ENCODE results near the gene TOR4A. TPM values are rescaled to one million over a fixed set of nuclear protein-coding genes. Genes with fewer than 3 reads are reported as not detected.

The TOR4A gene
- total RNA-seq, 2 experiments from 2014 or later: 11.7 to 22.3 TPM

GRCh38 chr9:137312852-137313325, 35.4 kb downstream of the TOR4A start:
- no TSS peak for BruUV-seq (replicated peaks)
- H3K4me2 ChIP-seq (ENCODE audit: low read length): no peak overlapping the region

GRCh38 chr9:137313326-137313936, 35.9 kb downstream of the TOR4A start:
- no peaks in the 10 kb centered on the region for H4K20me1 ChIP-seq (ENCODE audit: insufficient read depth, low read length)
- DNase-seq (ENCODE audit: low spot score): no peak
- H3K36me3 ChIP-seq (ENCODE audit: insufficient read depth, low read length): no peaks in the 10 kb centered on the region
- H2AFZ ChIP-seq (ENCODE audit: low read length): no peak overlapping the region
- H3K9me2 ChIP-seq (ENCODE audit: insufficient read depth, low read length): no peaks in the 10 kb centered on the region
- no TSS peak for BruUV-seq (replicated peaks)
- TF ChIP-seq EZH2phosphoT487 (IDR thresholded peaks at IDR 0.05; ENCODE audit: borderline replicate concordance, low read depth, low read length) (no peak), CTCF (conservative IDR thresholded peaks at IDR 0.05; ENCODE audit: low read length) (no peak)
- H3K4me3 ChIP-seq (ENCODE audit: low read depth, low read length, poor library complexity, severe bottlenecking): no peak overlapping the region
- H3K27ac ChIP-seq (ENCODE audit: low read depth, low read length, poor library complexity, severe bottlenecking): no peak overlapping the region
- intact Hi-C loops (cut with micrococcal nuclease; ENCODE audit: unreplicated experiment): no loop called here
- no peaks in the 10 kb centered on the region for H3K79me2 ChIP-seq (ENCODE audit: insufficient read depth, low read depth, low read length)
- POLR2A ChIA-PET: no interaction called here
- no peaks in the 10 kb centered on the region for H3K9me3 ChIP-seq (ENCODE audit: low read length)
- H3K4me1 ChIP-seq (ENCODE audit: insufficient read depth, low read length, poor library complexity, severe bottlenecking): peaks cover 20% of the 10 kb centered on the region
- H3K4me2 ChIP-seq (ENCODE audit: low read length): no peak overlapping the region
- CTCF ChIA-PET (ENCODE audit: unreplicated experiment): no interaction called here

More at GRCh38 chr9:137312852-137313325, 35.4 kb downstream of the TOR4A start:
- POLR2A ChIA-PET: no interaction called here
- Histone ChIP-seq H3K9me2 (ENCODE audit: insufficient read depth, low read length) (no peaks in the 10 kb centered on the region), H3K4me3 (ENCODE audit: low read depth, low read length, poor library complexity, severe bottlenecking) (no peak overlapping the region), H3K27ac (ENCODE audit: low read depth, low read length, poor library complexity, severe bottlenecking) (no peak overlapping the region), H3K9me3 (ENCODE audit: low read length) (no peaks in the 10 kb centered on the region), H3K36me3 (ENCODE audit: insufficient read depth, low read length) (no peaks in the 10 kb centered on the region), H2AFZ (ENCODE audit: low read length) (no peak overlapping the region), H3K79me2 (ENCODE audit: insufficient read depth, low read depth, low read length) (no peaks in the 10 kb centered on the region), H4K20me1 (ENCODE audit: insufficient read depth, low read length) (no peaks in the 10 kb centered on the region), H3K4me1 (ENCODE audit: insufficient read depth, low read length, poor library complexity, severe bottlenecking) (peaks cover 20% of the 10 kb centered on the region)
- DNase-seq (ENCODE audit: low spot score): no peak
- intact Hi-C loops (cut with micrococcal nuclease; ENCODE audit: unreplicated experiment): no loop called here
- TF ChIP-seq CTCF (conservative IDR thresholded peaks at IDR 0.05; ENCODE audit: low read length): no peak
- no peak for TF ChIP-seq EZH2phosphoT487 (IDR thresholded peaks at IDR 0.05; ENCODE audit: borderline replicate concordance, low read depth, low read length)
- CTCF ChIA-PET (ENCODE audit: unreplicated experiment): no interaction called here

GRCh38 chr9:137313956-137314560, 36.5 kb downstream of the TOR4A start:
- ChIA-PET CTCF (ENCODE audit: unreplicated experiment) (no interaction called here), POLR2A (no interaction called here)
- no peaks in the 10 kb centered on the region for H4K20me1 ChIP-seq (ENCODE audit: insufficient read depth, low read length)
- no peak for DNase-seq (ENCODE audit: low spot score)
- intact Hi-C loops (cut with micrococcal nuclease; ENCODE audit: unreplicated experiment): no loop called here
- H3K9me3 ChIP-seq (ENCODE audit: low read length): no peaks in the 10 kb centered on the region
- H3K4me1 ChIP-seq (ENCODE audit: insufficient read depth, low read length, poor library complexity, severe bottlenecking): peaks cover 20% of the 10 kb centered on the region
- no peaks in the 10 kb centered on the region for H3K36me3 ChIP-seq (ENCODE audit: insufficient read depth, low read length)
- no peak for TF ChIP-seq CTCF (conservative IDR thresholded peaks at IDR 0.05; ENCODE audit: low read length)
- TF ChIP-seq EZH2phosphoT487 (IDR thresholded peaks at IDR 0.05; ENCODE audit: borderline replicate concordance, low read depth, low read length): no peak
- H3K27ac ChIP-seq (ENCODE audit: low read depth, low read length, poor library complexity, severe bottlenecking): no peak overlapping the region
- BruUV-seq (replicated peaks): no TSS peak
- no peaks in the 10 kb centered on the region for H3K9me2 ChIP-seq (ENCODE audit: insufficient read depth, low read length)
- H2AFZ ChIP-seq (ENCODE audit: low read length): no peak overlapping the region
- H3K4me2 ChIP-seq (ENCODE audit: low read length): no peak overlapping the region
- H3K4me3 ChIP-seq (ENCODE audit: low read depth, low read length, poor library complexity, severe bottlenecking): no peak overlapping the region
- no peaks in the 10 kb centered on the region for H3K79me2 ChIP-seq (ENCODE audit: insufficient read depth, low read depth, low read length)
